Neutrophil (primary cell): ENCODE results near the gene CXCL3.

ENCODE experiments used
- H3K27ac ChIP-seq: fragments of 200-600 bp; sonication (generic); 2 replicates; pipeline ENCODE4 v1.5.1; 2016; ENCODE audit warnings: mild to moderate bottlenecking, moderate library complexity
- H3K27me3 ChIP-seq: fragments of 200-600 bp; sonication (generic); 2 replicates; pipeline ENCODE4 v1.6.0; 2016; ENCODE audit warnings: mild to moderate bottlenecking
- H3K36me3 ChIP-seq: fragments of 200-600 bp; sonication (generic); 2 replicates; pipeline ENCODE4 v1.5.1; 2017
- H3K4me1 ChIP-seq, 2 experiments: fragments of 200-600 bp in 1 of 2; sonication (generic) in 1 of 2; 1 replicate in 1 of 2; 2 replicates in 1 of 2; pipeline versions ENCODE4 v1.5.1 to v1.6.1; 2013 to 2016; ENCODE audit warnings: low read depth in 1 of 2, low read length in 1 of 2, mild to moderate bottlenecking in 1 of 2, moderate library complexity in 1 of 2; ENCODE audit not compliant: control insufficient read depth in 1 of 2, insufficient read depth in 1 of 2
- H3K4me3 ChIP-seq, 2 experiments: fragments of 200-600 bp in 1 of 2; sonication (generic) in 1 of 2; 1 replicate in 1 of 2; 2 replicates in 1 of 2; pipeline ENCODE4 v1.5.1; 2013 to 2016; ENCODE audit warnings: low read depth in 1 of 2, low read length in 1 of 2, mild to moderate bottlenecking in 1 of 2, moderate library complexity in 1 of 2
- H3K9me3 ChIP-seq: fragments of 200-600 bp; sonication (generic); 2 replicates; pipeline ENCODE4 v1.5.1; 2016
- TF ChIP-seq, protein P1 (sequence below): fragments of 200-600 bp; sonication (generic); IDR thresholded peaks from 2 replicates; pipeline ENCODE4 v1.5.1; 2016; ENCODE audit warnings: antibody characterized with exemption

Gene CXCL3

DNA sequence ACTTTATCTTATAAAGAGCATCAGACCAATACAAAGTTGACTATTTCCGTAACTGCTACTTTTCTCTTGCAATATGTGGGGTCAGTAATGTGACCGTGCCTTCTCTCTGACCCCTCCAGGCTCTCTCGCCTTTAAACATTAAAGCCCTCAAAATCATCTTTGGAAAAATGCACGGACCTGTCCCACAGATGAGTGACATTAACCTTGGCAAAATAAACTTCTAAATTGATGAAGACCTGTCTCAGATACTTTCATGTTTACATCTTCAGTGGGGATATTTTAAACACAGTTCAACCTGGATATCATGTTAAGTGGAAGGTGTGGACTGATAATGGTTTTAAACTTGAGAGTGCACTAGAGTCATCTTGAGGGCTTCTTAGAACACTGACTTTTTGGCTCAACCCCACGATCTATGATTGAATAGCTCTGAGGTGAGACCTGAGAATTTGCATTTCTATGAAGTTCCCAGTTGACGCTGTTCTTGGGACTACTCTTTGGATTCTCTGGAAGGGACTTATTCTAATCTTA lies 26.7 kb upstream of the CXCL3 start:
- Histone ChIP-seq H3K27me3 (no peaks in the 10 kb centered on the region), H3K9me3 (no peaks in the 10 kb centered on the region), H3K4me1 (no peaks in the 10 kb centered on the region), H3K27ac (no peak overlapping the region), H3K4me3 (no peak overlapping the region), H3K36me3 (no peaks in the 10 kb centered on the region)
- TF ChIP-seq, protein P1, sequence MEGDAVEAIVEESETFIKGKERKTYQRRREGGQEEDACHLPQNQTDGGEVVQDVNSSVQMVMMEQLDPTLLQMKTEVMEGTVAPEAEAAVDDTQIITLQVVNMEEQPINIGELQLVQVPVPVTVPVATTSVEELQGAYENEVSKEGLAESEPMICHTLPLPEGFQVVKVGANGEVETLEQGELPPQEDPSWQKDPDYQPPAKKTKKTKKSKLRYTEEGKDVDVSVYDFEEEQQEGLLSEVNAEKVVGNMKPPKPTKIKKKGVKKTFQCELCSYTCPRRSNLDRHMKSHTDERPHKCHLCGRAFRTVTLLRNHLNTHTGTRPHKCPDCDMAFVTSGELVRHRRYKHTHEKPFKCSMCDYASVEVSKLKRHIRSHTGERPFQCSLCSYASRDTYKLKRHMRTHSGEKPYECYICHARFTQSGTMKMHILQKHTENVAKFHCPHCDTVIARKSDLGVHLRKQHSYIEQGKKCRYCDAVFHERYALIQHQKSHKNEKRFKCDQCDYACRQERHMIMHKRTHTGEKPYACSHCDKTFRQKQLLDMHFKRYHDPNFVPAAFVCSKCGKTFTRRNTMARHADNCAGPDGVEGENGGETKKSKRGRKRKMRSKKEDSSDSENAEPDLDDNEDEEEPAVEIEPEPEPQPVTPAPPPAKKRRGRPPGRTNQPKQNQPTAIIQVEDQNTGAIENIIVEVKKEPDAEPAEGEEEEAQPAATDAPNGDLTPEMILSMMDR: no peak

DNA sequence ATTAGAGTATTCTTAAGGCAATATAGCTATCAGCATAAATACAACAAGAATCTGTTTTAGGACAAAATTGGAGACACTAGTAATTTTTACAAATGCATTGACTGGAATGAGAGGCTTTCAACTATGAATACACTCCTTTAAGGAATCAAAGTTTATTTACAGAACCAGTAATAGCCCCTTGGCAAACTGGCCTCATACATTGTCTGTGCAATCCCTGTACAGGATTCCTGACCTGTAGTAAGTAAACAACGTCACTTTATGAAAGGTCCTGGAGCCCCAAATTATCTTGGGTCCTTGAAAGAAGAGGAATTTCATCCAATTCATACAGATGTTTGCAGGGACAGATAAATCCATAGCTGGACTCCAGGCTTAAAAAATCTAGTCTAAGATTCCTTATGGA lies 25.4 kb upstream of the CXCL3 start:
- Histone ChIP-seq H3K36me3 (no peaks in the 10 kb centered on the region), H3K27ac (no peak overlapping the region), H3K9me3 (no peaks in the 10 kb centered on the region), H3K4me1 (no peaks in the 10 kb centered on the region), H3K4me3 (no peak overlapping the region), H3K27me3 (no peaks in the 10 kb centered on the region)
- TF ChIP-seq, protein P1: no peak

DNA sequence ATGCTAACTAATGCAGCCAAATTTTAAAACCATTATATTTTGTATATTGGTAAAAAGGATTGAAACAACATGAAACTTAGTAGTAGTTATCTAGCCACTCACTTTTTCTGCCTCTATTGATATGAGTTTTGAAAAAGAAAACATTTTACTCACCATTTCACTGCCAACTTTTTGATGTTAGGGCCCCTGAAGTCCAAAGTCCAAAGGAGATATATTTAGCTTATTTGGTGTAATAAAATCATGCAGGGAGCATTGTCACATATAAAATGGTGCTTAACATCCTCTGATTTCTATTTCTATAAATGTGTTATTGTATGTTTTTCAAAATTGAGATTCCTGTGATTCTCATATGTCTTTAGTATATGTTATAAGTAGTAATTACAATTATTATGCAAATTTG lies 24.5 kb upstream of the CXCL3 start:
- Histone ChIP-seq H3K4me1 (no peaks in the 10 kb centered on the region), H3K9me3 (no peaks in the 10 kb centered on the region)

DNA sequence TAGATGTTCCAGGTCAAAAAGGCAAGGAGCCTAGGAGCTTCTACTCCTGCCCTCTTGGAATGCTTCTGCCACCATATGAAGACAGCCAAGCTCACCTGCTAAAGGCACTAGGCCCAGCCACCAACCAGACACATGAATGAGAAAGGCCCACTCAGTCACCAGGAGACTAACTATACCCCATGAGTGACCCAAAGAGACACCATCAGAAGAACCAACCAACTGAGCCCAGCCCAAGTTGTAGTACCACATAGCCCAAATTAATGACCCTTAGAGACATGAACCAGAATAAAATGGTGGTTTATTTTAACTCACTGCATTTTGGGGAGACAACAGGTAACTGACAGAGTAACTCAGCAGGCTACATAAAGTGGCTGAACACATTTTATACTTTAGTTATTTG lies 22.9 kb upstream of the CXCL3 start:
- Histone ChIP-seq H3K27me3 (no peaks in the 10 kb centered on the region), H3K9me3 (no peaks in the 10 kb centered on the region), H3K36me3 (no peaks in the 10 kb centered on the region), H3K4me3 (no peak overlapping the region), H3K27ac (no peak overlapping the region), H3K4me1 (peaks cover 0 to 6% of the 10 kb centered on the region in 2 experiments)
- TF ChIP-seq, protein P1: no peak

More for the DNA sequence above, 24.5 kb upstream of the CXCL3 start:
- TF ChIP-seq, protein P1: no peak
- no peaks in the 10 kb centered on the region for H3K36me3 ChIP-seq
- no peak overlapping the region for H3K27ac ChIP-seq
- H3K27me3 ChIP-seq: no peaks in the 10 kb centered on the region
- H3K4me3 ChIP-seq: no peak overlapping the region

DNA sequence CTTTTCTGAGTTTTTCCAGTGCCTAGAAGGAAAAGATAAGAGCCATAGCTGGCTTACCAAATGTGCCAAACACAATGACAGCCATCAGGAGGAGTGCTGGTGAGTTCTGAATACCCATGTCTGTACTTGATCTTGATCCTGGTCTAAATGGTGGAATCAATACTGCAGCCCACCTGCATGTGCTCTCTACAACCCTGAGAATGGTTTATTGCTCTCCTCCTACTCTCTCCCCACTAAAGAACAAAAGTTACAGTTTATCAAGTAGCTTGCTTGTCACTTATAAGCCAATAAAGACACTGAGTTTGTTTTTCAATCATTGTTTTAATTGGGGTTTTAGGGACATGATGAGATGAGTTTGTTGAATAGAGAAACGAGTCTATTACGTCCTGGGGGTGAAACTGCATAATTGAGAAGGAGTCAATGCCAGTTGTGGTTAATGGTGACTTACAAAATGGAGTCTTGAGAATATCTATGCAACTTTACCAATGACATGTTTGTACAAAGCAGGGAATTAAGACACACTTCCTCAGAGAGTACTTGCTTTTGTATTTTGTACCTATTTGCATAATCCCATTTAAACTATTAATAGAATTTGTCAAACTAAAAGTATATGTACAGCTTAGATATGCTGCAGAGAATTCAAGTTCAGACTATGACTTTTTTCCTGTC lies 20.8 kb upstream of the CXCL3 start:
- Histone ChIP-seq H3K4me1 (peaks cover 0 to 7% of the 10 kb centered on the region in 2 experiments), H3K4me3 (no peak overlapping the region), H3K27ac (no peak overlapping the region), H3K36me3 (no peaks in the 10 kb centered on the region), H3K27me3 (no peaks in the 10 kb centered on the region), H3K9me3 (no peaks in the 10 kb centered on the region)
- TF ChIP-seq, protein P1: no peak
